Naive B cell (primary cell): ENCODE measurements around the gene IQCK. TPM values are rescaled to one million over a fixed set of nuclear protein-coding genes. Genes with fewer than 3 reads are reported as not detected.

ENCODE experiments used
- ATAC-seq, 2 donors: fragments of 150-1000 bp; cut with Tn5 transposase; 2 replicates each; pipeline ENCODE4 v1.10.0; 2021; ENCODE audit warnings: low read depth in 2 of 2, mild to moderate bottlenecking in 2 of 2, moderate library complexity in 2 of 2
- DNase-seq: peaks from one replicate; pipeline ENCODE4 v3.0.0; 2022
- H3K27ac Mint-ChIP-seq, 6 donors: one replicate each; pipeline ENCODE4 v1.8.0; 2020 to 2022; ENCODE audit warnings: mild to moderate bottlenecking in 6 of 6, mixed read lengths in 6 of 6, moderate library complexity in 5 of 6, inconsistent platforms in 2 of 6
- H3K27me3 Mint-ChIP-seq, 3 donors: one replicate each; pipeline ENCODE4 v1.8.0; 2021 to 2022; ENCODE audit warnings: mixed read lengths in 3 of 3, mild to moderate bottlenecking in 1 of 3
- H3K36me3 Mint-ChIP-seq, 2 donors: one replicate each; pipeline ENCODE4 v1.8.0; 2020 to 2022; ENCODE audit warnings: mixed read lengths in 2 of 2, inconsistent platforms in 1 of 2, mild to moderate bottlenecking in 1 of 2
- H3K4me1 Mint-ChIP-seq, 3 donors: one replicate each; pipeline ENCODE4 v1.8.0; 2020 to 2022; ENCODE audit warnings: mixed read lengths in 3 of 3, inconsistent platforms in 1 of 3, mild to moderate bottlenecking in 1 of 3, moderate library complexity in 1 of 3
- H3K4me3 Mint-ChIP-seq, 8 donors: one replicate each; pipeline ENCODE4 v1.8.0; 2020 to 2022; ENCODE audit warnings: mild to moderate bottlenecking in 8 of 8, mixed read lengths in 8 of 8, moderate library complexity in 8 of 8, inconsistent platforms in 2 of 8
- H3K9me3 Mint-ChIP-seq, 7 donors: one replicate each; pipeline ENCODE4 v1.8.0; 2020 to 2022; ENCODE audit warnings: mixed read lengths in 7 of 7, mild to moderate bottlenecking in 5 of 7, inconsistent platforms in 2 of 7, moderate library complexity in 1 of 7
- polyA plus RNA-seq, 6 donors: library from polyadenylated mRNA; unstranded; fragments of 300-500 nt; fragmentation: Illumina TruSeq; gene quantifications; one replicate each; pipeline ENCODE4 v1.2.3, GENCODE V29; 2021; ENCODE audit warnings: low read depth in 6 of 6

IQCK gene
- polyA plus RNA-seq, 6 donors from 2014 or later, result 1.1 to 3.7 (median 1.9) TPM; not detected in 1

GRCh38 chr16:19851476-19851875 lies 133.4 kb downstream of the IQCK start:
- no peak overlapping the region for H3K4me3 Mint-ChIP-seq
- peak overlapping the region in 1 of 6 donors; percentile 16 for H3K27ac Mint-ChIP-seq
- ATAC-seq (no peak), DNase-seq (no peak)
- H3K27me3 Mint-ChIP-seq, result peaks cover 3 to 9% (median 8%) of the 10 kb centered on the region in 3 donors
- no peaks in the 10 kb centered on the region for H3K36me3 Mint-ChIP-seq
- no peaks in the 10 kb centered on the region for H3K4me1 Mint-ChIP-seq
- no peaks in the 10 kb centered on the region for H3K9me3 Mint-ChIP-seq

- no peaks in the 10 kb centered on the region for H3K36me3 Mint-ChIP-seq
- no peaks in the 10 kb centered on the region for H3K9me3 Mint-ChIP-seq
- H3K4me3 Mint-ChIP-seq, result no peak overlapping the region
- ATAC-seq (no peak), DNase-seq (no peak)
- H3K27ac Mint-ChIP-seq, result no peak overlapping the region
- H3K4me1 Mint-ChIP-seq, result no peaks in the 10 kb centered on the region
- peaks cover 0 to 8% (median 4%) of the 10 kb centered on the region in 3 donors for H3K27me3 Mint-ChIP-seq
Measured at GRCh38 chr16:19853132-19853741, 135.2 kb downstream of the IQCK start.

GRCh38 chr16:19853742-19854542 lies 135.9 kb downstream of the IQCK start:
- no peak overlapping the region for H3K4me3 Mint-ChIP-seq
- ATAC-seq, result no peak
- no peak for DNase-seq
- peaks cover 0 to 8% (median 4%) of the 10 kb centered on the region in 3 donors for H3K27me3 Mint-ChIP-seq
- H3K4me1 Mint-ChIP-seq, result no peaks in the 10 kb centered on the region
- H3K27ac Mint-ChIP-seq, result no peak overlapping the region
- H3K9me3 Mint-ChIP-seq, result no peaks in the 10 kb centered on the region
- H3K36me3 Mint-ChIP-seq, result no peaks in the 10 kb centered on the region

- H3K36me3 Mint-ChIP-seq, result no peaks in the 10 kb centered on the region
- DNase-seq, result no peak
- peaks cover 0 to 8% (median 4%) of the 10 kb centered on the region in 3 donors for H3K27me3 Mint-ChIP-seq
- H3K27ac Mint-ChIP-seq, result no peak overlapping the region
- ATAC-seq, result no peak
- no peak overlapping the region for H3K4me3 Mint-ChIP-seq
- no peaks in the 10 kb centered on the region for H3K9me3 Mint-ChIP-seq
- no peaks in the 10 kb centered on the region for H3K4me1 Mint-ChIP-seq
Measured at GRCh38 chr16:19854543-19854876, 136.4 kb downstream of the IQCK start.

- DNase-seq (no peak), ATAC-seq (no peak)
- peaks cover 0 to 8% (median 2%) of the 10 kb centered on the region in 3 donors for H3K27me3 Mint-ChIP-seq
- no peak overlapping the region for H3K27ac Mint-ChIP-seq
- no peaks in the 10 kb centered on the region for H3K4me1 Mint-ChIP-seq
- no peak overlapping the region for H3K4me3 Mint-ChIP-seq
- no peaks in the 10 kb centered on the region for H3K9me3 Mint-ChIP-seq
- H3K36me3 Mint-ChIP-seq, result no peaks in the 10 kb centered on the region
Measured at GRCh38 chr16:19856120-19856519, 138.0 kb downstream of the IQCK start.

- no peaks in the 10 kb centered on the region for H3K36me3 Mint-ChIP-seq
- DNase-seq, result no peak
- H3K4me1 Mint-ChIP-seq, result no peaks in the 10 kb centered on the region
- H3K27ac Mint-ChIP-seq, result no peak overlapping the region
- no peak for ATAC-seq
- H3K9me3 Mint-ChIP-seq, result no peaks in the 10 kb centered on the region
- no peak overlapping the region for H3K4me3 Mint-ChIP-seq
- H3K27me3 Mint-ChIP-seq, result peaks cover 0 to 8% (median 0%) of the 10 kb centered on the region in 3 donors
Measured at GRCh38 chr16:19857593-19858339, 139.7 kb downstream of the IQCK start.

- Mint-ChIP-seq H3K27ac (no peak overlapping the region), H3K4me3 (no peak overlapping the region), H3K9me3 (no peaks in the 10 kb centered on the region), H3K36me3 (no peaks in the 10 kb centered on the region), H3K27me3 (peaks cover 0 to 4% (median 0%) of the 10 kb centered on the region in 3 donors), H3K4me1 (no peaks in the 10 kb centered on the region)
- DNase-seq (no peak), ATAC-seq (no peak)
Measured at GRCh38 chr16:19858340-19859018, 140.4 kb downstream of the IQCK start.

GRCh38 chr16:19859166-19859565 lies 141.1 kb downstream of the IQCK start:
- DNase-seq, result no peak
- no peak overlapping the region for H3K4me3 Mint-ChIP-seq
- H3K4me1 Mint-ChIP-seq, result no peaks in the 10 kb centered on the region
- no peak for ATAC-seq
- no peaks in the 10 kb centered on the region for H3K27me3 Mint-ChIP-seq
- no peaks in the 10 kb centered on the region for H3K36me3 Mint-ChIP-seq
- H3K9me3 Mint-ChIP-seq, result no peaks in the 10 kb centered on the region
- H3K27ac Mint-ChIP-seq, result no peak overlapping the region

- Mint-ChIP-seq H3K9me3 (no peaks in the 10 kb centered on the region), H3K36me3 (no peaks in the 10 kb centered on the region), H3K4me1 (no peaks in the 10 kb centered on the region), H3K27ac (no peak overlapping the region), H3K4me3 (no peak overlapping the region), H3K27me3 (no peaks in the 10 kb centered on the region)
- no peak for ATAC-seq
- DNase-seq, result no peak
Measured at GRCh38 chr16:19859603-19860002, 141.5 kb downstream of the IQCK start.

GRCh38 chr16:19860166-19861041 lies 142.3 kb downstream of the IQCK start:
- Mint-ChIP-seq H3K4me1 (no peaks in the 10 kb centered on the region), H3K27me3 (no peaks in the 10 kb centered on the region), H3K9me3 (no peaks in the 10 kb centered on the region), H3K4me3 (no peak overlapping the region), H3K27ac (no peak overlapping the region), H3K36me3 (no peaks in the 10 kb centered on the region)
- DNase-seq, result no peak
- no peak for ATAC-seq

GRCh38 chr16:19861133-19861532 lies 143.1 kb downstream of the IQCK start:
- Mint-ChIP-seq H3K36me3 (no peaks in the 10 kb centered on the region), H3K9me3 (no peaks in the 10 kb centered on the region), H3K4me3 (no peak overlapping the region), H3K4me1 (no peaks in the 10 kb centered on the region), H3K27me3 (no peaks in the 10 kb centered on the region), H3K27ac (no peak overlapping the region)
- ATAC-seq (no peak), DNase-seq (no peak)

- Mint-ChIP-seq H3K27me3 (no peaks in the 10 kb centered on the region), H3K4me1 (no peaks in the 10 kb centered on the region), H3K36me3 (no peaks in the 10 kb centered on the region), H3K27ac (no peak overlapping the region), H3K4me3 (peak overlapping the region in 1 of 8 donors; percentile 56), H3K9me3 (no peaks in the 10 kb centered on the region)
- ATAC-seq (no peak), DNase-seq (no peak)
Measured at GRCh38 chr16:19861811-19862327, 143.8 kb downstream of the IQCK start.
